Left hindlimb (tissue), 1 donor: ENCODE results near the gene TRPM2.

ENCODE experiments used
- DNase-seq: peaks from one replicate; pipeline ENCODE4 v3.0.0-alpha.2; 2018

Gene TRPM2

DNA sequence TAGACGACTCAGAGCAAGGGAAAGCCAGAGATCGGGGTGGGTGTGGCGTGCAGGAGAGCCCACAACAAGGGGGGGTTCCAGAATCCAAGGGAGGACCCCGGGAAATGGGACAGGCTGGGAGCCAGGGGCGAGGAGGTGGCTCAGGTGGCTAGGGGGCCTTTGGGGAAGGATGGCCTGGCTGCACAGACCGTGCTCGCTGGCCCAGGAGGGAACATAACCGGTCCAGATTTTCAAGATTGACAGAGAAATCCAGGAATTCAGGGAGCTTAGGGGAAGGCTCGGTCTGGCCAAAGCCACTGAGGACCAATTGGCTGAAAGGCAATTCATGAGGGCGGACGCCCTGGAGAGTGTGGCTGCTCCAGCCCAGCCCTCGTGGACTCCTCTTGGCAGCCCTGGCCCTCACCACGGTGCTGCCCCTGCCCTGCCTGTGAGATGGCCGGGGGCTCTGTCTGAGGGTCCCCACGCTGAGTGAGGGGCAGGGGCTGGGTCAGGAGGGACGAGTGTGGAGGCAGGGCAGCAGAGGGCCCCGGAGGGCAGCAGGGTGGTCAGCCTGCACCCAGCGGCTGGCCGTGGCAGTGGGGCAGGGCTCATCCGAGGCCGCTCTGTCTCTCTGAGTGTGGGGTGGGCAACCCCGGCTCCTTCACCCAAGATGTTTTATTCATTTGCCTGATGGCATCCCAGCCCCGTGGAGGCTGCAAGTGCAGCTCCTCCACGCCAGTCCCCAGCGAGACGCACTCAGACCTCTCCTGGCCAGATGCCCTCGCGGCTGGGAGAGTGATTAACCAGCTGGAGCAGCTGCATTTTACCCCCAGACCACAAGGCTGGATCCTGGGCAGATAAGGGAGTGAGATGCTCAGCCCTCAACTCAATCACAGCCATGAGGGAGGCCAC, 96.3 kb downstream of the TRPM2 start:
- no peak for DNase-seq

DNA sequence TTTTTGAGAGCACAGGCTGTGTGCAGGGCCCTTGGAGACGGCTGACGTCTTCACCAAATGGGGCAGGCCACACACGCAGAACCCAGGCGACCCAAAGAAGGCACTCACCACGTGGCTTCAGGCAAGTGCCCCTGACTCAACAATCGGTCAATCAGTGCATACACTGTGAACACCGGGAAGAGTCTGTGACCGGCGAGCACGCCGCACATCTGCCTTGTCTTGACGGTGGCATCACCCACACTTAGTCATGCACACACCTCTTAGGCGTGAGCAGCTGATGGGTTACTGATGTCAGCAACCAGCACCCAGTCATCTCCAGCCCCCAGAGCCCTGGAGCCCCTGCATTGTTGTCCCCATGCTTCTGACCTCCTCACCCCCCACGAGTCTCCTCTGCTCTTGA, 97.0 kb downstream of the TRPM2 start:
- no peak for DNase-seq

DNA sequence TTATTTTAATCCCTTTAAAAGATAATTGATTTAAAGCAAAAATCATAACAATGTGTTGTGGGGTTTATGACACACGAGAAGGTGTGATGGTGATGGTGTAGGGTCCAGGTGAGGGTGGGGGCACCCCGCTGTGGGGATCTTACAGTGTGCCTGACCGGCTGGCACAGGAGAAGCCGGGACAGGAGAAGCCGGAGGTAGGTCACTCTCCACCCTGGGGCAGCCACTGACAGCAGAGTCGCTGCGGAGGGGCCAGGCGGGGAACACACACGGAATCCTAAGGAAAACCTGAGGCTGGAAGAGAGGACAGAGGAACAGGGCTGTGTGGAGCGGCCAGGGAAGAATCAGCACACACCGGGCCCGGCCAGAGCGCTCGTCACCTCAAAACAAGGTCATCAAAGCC, 97.6 kb downstream of the TRPM2 start:
- DNase-seq, result no peak

DNA sequence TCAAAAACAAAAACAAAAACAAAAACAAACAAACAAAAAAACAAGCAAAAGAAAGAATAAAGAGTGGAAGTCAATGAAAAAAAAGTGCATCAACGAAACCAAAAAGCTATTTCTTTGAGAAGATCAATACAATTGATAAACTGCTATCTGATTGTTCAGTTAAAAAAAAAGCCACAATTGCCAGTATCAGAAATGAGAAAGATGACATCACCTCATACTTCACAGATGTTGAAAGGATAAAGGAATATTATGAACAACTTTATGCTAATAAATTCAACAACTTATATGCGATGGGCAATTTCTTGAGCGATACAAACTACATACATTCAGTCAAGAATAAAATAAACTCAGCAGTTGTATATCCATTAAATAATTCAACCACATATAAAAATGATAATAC, 99.7 kb downstream of the TRPM2 start:
- no peak for DNase-seq

DNA sequence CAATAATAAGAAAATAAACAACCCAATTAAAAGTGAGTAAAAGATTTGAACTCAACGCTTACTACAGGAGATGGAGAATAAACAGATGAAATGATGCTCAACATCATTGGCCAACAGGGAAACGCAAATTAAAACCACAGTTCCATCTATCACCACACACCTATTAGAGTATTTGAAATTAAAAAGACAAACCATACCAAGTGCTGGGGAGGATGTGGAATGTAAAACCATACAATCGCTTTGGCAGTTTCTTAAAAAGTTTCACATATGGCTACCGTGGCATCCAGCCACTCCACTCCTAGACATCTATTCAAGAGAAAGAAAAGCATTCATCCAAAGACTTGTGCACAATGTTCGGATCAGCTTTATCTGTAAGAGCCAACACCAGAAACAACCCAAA, 100.6 kb downstream of the TRPM2 start:
- DNase-seq, result no peak

DNA sequence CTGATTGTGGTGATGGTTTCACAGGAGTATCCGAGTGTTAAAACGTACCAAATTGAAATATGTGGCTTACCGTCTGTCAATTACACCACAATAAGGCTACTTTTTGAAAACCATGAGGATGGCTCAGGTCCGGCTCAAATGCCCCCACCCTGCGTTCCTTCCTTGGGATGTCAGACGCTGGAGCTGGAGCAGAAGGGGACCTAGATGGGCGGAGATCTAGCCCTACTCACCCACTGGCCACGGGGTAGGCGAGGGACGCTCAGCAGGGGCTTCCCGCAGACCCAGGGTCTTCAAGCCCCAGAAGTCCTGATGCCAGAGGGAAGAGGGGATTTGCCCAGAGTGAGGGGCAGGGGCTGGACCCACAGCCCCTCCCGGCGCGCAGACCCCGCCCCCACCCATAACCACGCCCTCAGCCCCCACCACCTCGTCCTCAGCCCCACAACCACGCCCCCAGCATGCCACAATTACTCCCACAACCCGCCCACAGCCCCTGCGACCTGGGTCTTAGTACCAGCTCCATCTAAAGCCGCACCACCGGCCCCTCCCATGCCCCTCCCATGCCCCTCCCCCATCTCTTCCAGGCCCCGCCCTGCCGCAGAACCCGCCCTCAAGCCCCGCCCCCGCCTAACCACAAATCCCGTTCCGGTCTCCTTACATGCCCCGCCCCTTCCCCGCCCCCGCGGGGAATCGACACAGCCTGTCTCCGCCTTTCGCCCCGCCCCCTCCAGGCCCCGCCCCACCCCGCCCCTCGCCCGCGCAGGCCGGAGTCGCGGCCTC, 101.5 kb downstream of the TRPM2 start, which contains the start of gene LRRC3:
Gene LRRC3, plus strand, starts transcription at position 764 of the 777 bp plus-strand sequence. CDS start 1,135 bp downstream, outside the sequence.
- peak; percentile 84 for DNase-seq

DNA sequence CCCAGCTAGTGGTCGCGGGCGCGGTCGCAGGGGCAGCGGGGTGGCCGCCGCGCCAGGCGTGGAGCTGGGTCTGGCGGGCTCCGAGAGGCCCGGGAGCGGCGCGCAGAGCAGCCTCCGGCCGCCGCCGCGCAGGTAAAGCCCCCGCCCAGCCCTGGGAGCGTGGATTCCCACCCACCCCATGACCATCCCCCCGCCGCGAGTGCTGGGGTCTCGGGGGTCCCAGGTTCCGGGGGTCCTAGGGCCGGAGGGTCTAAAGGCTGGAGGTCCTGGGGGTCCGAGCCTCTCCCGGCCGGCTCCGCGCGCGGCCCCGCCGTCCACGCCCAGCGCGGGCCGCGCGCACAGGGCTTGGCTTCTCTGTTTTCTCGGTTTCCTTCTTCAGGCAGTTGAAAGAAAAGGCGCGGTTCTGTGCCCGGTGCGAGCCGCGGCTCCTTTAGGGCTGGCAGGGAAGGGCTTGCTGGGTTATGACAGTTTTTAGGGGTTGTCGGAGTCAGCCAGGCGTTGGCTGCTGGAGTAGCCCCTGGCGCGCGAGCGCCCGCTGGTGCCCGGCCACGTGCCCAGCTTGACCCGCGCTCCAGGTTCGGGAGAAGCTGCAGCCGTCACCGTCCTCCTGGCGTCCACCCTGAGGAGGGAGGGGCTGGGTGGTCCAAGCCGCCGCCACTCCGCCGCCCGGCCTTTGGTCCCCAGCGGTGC, 102.2 kb downstream of the TRPM2 start:
- no peak for DNase-seq

DNA sequence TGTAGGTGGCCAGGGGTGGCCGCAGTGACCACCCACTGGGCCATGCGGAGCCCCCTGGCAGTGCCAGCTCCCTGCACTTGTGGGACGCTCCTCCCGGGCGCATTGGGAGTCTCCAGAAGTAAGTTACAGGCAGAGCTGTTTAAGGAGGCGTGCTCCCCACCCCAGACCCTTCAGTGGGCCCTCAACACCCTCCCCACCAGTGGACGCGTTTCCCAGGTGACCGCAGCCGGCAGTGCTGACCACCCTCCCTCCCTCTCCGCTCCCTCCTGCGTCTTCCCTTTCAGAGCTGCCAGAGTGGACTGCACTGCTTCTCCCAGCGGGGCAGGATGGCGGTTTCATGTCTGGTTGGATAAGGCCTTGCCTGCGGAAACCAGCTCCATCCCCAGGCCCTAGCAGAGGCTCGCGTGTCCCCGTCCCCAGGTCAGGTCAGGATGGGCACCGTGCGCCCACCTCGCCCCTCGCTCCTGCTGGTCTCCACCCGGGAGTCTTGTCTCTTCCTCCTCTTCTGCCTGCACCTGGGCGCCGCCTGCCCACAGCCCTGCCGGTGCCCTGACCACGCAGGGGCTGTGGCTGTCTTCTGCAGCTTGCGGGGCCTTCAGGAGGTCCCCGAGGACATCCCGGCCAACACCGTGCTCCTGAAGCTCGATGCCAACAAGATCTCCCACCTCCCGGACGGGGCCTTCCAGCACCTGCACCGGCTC, 102.9 kb downstream of the TRPM2 start:
- DNase-seq, result no peak

DNA sequence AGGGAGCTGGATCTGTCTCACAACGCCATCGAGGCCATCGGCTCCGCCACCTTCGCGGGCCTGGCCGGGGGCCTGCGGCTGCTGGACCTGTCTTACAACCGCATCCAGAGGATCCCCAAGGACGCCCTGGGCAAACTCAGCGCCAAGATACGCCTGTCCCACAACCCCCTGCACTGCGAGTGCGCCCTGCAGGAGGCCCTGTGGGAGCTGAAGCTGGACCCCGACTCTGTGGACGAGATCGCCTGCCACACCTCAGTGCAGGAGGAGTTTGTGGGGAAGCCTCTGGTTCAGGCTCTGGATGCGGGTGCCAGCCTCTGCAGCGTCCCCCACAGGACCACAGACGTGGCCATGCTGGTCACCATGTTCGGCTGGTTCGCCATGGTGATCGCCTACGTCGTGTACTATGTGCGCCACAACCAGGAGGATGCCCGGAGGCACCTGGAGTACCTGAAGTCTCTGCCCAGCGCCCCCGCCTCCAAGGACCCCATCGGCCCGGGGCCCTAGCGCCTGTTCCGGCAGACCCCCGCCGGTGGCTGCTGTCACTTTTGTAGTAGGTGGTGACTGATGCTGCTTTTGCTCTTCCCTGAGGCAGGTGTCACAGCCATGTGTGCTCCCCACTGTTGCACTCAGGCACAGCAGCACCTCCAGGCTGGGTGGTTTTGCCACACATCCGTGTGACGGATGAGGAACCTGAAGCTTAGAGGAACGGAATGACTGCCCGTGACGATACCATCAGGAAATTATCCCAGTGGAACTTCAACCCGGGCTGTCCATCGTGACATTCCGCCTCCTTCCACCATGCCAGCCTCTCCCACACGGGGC, 103.7 kb downstream of the TRPM2 start:
- DNase-seq, result no peak

DNA sequence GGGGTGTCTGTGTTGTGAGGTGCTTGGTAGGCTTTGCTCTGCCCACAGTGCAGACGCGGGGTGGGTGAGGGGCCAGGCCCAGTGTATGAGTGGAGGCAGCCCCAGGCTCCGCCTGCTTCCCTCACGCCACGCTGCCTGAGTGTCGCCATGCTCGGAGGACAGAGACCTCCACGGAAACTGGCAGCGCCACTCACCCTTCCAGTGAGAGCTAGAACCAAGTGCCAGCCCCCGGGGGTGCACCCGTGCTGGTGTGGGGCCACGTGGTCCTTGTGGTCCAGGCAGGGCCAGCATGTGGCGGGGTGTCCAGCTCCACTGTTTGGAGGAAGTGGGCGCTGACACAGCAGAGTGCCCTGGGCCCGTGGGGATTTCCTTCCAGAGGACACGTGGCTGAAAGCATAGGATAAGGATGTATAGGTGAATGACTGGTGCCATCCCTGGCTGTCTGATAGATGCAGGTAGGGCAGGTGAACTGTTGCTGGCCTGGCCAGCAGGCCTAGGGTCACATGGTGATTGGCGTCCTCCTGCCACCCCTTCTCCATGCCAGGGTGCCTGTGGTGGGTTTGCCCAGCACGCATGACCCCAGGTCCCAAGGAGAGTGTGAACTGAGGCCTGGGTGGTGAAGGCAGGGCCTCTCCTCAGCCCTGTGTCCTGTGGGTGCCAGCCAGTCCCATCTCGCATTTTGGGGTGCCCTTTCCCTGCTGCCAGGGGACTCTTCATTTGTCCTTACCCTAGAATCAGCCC, 105.7 kb downstream of the TRPM2 start:
- no peak for DNase-seq

DNA sequence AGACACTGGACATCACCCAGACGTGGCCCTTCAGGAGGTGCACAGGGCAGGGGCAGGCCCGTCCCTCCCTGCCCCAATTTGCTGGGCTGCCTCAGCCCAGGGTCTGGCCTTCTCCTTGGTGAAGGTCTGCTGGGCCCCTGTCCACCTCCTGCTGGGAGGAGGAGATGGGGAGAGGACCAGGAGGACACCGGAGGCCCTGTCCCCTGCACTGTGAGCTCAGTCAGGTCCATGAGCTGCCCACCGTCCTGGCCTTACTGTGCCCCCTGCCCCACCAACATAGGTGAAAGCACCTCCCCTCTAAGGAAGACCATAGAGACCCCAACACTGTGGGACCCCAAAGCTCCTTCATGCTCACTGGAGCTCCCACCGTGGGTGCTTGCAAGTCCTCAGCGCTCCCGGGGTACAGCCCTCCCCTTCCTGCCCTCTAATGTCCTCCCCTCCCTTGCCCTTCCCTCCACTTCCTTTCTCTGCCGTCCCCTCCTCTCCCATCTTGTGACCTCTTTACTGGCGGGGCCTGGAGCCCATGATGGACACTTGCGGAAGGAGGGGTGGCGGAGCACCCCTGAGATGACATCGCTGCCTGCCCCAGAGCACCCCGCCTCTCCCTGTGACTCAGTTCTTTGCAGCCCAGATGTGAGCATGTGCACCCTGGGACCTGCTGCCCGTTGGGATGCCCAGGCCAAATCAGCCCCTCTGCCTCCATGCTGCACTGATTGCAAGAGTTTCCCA, 106.5 kb downstream of the TRPM2 start:
- no peak for DNase-seq

DNA sequence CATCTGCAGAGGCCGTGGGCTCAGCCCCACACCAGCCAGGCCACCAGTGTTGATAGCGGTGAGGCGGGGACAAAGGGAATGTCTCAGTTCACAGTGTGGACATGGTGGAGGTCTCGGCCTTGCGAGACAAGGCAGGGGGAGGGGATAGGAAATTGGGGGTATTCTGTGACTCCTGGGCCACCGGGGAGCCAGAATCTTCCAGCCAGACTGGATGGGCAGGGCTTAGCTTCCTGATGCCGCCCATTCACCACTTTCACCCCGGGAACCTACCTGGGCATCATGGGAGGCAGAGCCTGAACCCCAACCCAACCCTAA, 107.0 kb downstream of the TRPM2 start:
- no peak for DNase-seq

DNA sequence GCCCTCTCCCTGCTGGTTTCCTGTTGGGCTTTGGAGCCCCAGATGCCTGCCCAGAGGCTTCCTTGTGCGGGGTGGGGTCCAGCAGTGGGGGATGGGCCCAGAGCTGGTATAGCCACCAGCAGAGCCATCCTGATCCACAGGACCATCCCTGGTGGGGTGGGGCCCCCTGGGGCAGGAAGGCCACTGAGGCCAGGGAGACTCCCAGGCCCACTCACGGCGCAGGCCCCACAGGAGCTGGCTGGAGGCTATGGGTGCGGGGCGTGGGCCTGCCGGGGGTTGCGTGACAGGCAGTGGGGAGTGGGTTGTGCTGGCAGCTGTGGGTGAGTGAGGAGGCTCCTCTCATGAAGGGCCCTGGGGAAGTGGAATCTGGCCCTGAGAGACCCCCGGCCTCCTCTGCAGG, 107.6 kb downstream of the TRPM2 start:
- no peak for DNase-seq

DNA sequence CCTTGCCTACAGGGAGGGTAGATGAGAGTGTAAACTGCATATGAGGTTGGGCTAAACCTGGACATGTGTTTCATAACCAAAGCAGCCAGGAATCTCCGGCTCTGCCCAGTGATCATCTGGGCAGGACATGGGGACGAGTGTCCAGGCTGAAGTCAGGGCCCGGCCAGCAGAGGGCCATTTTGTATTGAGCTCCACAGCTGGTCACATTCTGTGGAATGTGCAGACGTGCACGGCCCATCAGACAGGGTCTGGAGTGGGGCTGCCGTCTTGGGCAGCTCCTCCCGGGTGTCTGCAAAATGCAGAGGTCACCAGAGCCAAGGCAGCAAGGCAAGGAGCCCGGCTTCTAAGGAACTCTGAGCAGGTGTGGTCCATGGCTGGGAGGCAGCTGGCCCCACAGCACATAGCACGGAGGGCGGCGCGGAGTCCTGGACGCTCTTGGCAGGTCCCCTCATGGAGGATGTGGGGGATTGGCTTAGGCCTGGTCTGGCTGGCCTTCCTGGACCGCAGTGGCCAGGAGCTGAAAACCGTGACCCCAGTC, 108.1 kb downstream of the TRPM2 start:
- DNase-seq, result peak; percentile 50

DNA sequence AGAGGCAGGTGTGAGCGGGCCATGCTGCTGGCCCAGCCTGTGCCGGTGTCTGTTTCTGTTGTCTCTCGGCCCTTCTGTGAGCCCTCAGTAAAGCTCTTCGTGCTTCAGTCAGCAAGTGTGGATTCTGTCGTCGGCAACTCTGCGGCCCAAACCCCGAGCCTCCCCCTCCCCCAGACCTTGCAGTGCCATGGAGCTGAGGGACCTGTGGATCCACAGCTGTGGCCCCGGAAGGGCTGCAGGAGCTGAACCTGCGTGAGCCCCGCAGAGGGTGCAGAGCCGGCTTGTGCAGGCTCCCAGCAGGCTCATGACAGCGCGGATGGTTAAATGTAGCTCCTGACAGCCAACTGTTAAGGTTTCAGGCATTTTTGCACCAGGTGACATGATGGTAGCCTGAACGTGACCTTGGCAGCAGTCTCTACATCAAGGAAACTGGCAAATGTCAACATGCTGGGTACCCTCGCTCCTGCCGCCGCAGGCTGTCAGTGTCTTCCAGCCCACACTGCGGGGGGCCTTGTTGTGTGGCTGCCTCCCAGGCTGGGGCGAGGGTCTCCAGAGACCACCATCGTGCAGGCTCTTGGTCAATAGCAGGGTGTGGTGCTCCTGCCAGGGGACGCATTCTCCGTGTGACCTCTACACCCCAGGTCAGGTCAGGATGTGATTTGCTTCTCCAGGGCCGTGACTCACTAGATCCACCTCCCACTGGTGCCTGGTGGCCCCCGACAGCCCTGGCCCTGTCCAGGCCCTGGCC, 108.8 kb downstream of the TRPM2 start:
- no peak for DNase-seq

DNA sequence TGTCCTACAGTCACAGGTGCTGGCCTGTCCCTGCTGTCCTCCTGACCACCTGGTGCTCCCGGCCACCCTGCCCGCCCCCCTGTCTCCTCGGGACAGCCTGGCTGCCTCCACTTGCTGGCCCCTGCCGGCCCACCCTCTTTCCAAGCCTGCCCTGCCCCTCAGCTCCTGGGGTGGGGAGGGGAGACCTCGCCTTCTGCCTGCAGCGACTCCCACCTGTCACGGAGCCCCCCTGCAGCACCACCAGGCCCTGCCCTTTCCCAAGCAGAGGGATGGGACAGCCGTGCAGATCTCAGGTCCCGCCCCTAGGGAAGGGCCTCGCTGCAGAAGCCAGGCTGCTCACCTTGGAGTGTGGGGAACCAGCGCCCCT, 109.4 kb downstream of the TRPM2 start:
- DNase-seq, result no peak

DNA sequence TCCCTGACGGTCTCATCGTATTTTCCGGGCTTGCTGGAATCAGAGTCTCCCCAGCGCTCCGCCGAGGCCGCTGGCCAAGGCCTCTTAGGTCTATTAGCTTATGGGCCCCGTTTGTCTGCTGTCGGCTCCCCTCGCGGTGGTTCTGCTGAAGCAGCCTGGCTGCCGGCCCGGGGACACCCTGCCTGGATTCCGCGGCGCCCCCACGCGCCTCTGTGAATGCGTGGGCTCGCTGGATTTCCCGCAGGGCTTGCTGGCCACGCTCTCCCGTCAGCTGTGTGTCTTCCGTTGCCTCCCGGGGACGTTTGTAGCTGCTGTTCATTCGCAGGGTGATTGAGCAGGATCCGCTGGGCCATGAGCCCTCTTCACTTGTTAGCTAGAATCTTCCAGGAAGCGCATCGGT, 110.3 kb downstream of the TRPM2 start:
- DNase-seq, result no peak

DNA sequence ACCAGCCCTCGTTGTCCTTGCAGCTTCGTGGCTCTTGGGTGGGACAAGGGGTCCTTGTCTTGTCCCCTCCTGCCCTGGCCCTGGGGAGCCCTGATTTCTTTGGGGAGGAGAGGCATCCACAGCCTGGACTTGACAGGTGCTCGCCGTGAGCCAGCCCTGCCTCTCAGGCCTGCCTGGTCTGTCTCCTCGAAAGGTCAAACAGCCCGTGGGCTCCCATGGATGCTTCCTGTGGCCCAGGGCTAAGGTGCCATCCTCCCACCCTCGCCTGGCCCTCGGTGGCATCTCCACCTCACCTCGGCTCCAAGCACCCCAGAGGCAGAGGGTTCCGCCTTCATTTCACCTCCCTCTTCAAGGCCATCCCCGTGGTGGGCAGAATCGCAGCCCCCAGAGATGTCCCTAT, 110.9 kb downstream of the TRPM2 start:
- no peak for DNase-seq

DNA sequence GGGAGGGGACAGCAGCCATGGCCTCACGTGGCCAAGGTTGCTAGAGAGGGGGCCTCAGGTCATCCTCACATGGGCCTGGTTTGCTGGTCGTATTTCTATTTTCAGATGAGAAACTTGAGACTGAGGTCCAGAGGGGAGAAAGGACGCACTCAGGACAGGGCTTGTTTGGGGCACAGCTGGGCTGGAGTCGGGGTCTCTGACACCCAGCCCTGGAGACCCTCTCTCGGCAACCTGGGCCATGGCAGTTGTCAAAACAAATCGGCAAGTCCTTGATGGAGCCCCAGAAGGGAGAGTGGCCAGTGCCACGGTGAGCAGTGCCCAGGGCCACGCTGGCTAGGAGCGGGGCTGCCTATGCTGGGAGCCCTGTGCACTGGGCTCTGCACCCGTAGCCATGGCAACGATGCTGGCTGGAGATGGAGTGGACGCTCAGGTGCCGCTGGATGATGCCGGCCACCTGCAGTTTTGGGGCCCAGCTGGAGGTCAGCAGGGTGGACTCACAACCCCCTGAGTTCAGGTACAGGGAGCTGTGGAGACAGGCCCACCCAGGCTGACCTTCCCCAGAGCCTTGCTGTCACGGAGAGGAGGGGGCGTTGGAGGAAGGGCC, 113.0 kb downstream of the TRPM2 start:
- no peak for DNase-seq
